Stimulated activated CD8-positive, alpha-beta memory T cell treated with anti-CD3 and anti-CD28 coated beads, Interleukin-4, amount 100 ng/mL, for 48 hours (primary cell): Measurements from ENCODE around the gene CSE1L.
"Not testable (repeated sequence)": the region's sequence is repeated elsewhere in the genome, so short reads cannot be mapped to it uniquely, and the experiment has no call there.

ENCODE experiments used
- DNase-seq: peaks from one replicate; pipeline ENCODE4 v3.0.0-alpha.2; 2020

The CSE1L gene

GRCh38 chr20:49046087-49046900 lies at the start of gene CSE1L:
Gene CSE1L (plus strand): TSS chr20:49046312. CDS start chr20:49058464, 12,152 bp downstream.
- peak; percentile 96 for DNase-seq

- DNase-seq, result no peak
Measured at GRCh38 chr20:48999890-49000870, 45.9 kb upstream of the CSE1L start.

GRCh38 chr20:49001741-49002140 lies 44.4 kb upstream of the CSE1L start:
- no peak for DNase-seq

- DNase-seq, result no peak
Measured at GRCh38 chr20:49006446-49006980, 39.6 kb upstream of the CSE1L start.

- DNase-seq, result no peak
Measured at GRCh38 chr20:49009899-49010631, 36.0 kb upstream of the CSE1L start.

- no peak for DNase-seq
Measured at GRCh38 chr20:49024220-49024619, 21.9 kb upstream of the CSE1L start.

- not testable (repeated sequence) for DNase-seq
Measured at GRCh38 chr20:49028177-49028576, 17.9 kb upstream of the CSE1L start.

GRCh38 chr20:49028684-49029083 lies 17.4 kb upstream of the CSE1L start:
- no peak for DNase-seq

- no peak for DNase-seq
Measured at GRCh38 chr20:49029203-49029602, 16.9 kb upstream of the CSE1L start.

- DNase-seq, result no peak
Measured at GRCh38 chr20:49030954-49031619, 15.0 kb upstream of the CSE1L start.

- no peak for DNase-seq
Measured at GRCh38 chr20:49032455-49032854, 13.7 kb upstream of the CSE1L start.

GRCh38 chr20:49034070-49034732 lies 11.9 kb upstream of the CSE1L start:
- DNase-seq, result no peak

GRCh38 chr20:49037962-49038387 lies 8.1 kb upstream of the CSE1L start:
- DNase-seq, result no peak

GRCh38 chr20:49039854-49040253 lies 6.3 kb upstream of the CSE1L start:
- DNase-seq, result no peak

- DNase-seq, result no peak
Measured at GRCh38 chr20:49043000-49043399, 3.1 kb upstream of the CSE1L start.

- no peak for DNase-seq
Measured at GRCh38 chr20:49045440-49046086, 549 bp upstream of the CSE1L start.

GRCh38 chr20:49052334-49052733 lies 6.2 kb downstream of the CSE1L start:
- DNase-seq, result no peak

- DNase-seq, result no peak
Measured at GRCh38 chr20:49054056-49054643, 8.0 kb downstream of the CSE1L start.

- DNase-seq, result no peak
Measured at GRCh38 chr20:49063279-49063678, 17.2 kb downstream of the CSE1L start.

- DNase-seq, result no peak
Measured at GRCh38 chr20:49074521-49074920, 28.4 kb downstream of the CSE1L start.

GRCh38 chr20:49078310-49078709 lies 32.2 kb downstream of the CSE1L start:
- DNase-seq, result no peak
